HCT116 (cell line): ENCODE measurements around the gene PPP2R2D.

Experiments used
- ATF3 ChIP-seq: IDR thresholded peaks from 2 replicates; pipeline ENCODE4 v1.6.1; 2012
- CBX3 ChIP-seq: IDR thresholded peaks from 2 replicates; pipeline ENCODE4 v1.6.1; 2012; ENCODE audit warnings: low read depth
- CTCF ChIP-seq, 3 experiments: fragments of 200-600 bp in 1 of 3; sonication (generic) in 1 of 3; IDR thresholded peaks in 2 of 3; conservative IDR thresholded peaks in 1 of 3; 2 replicates each; pipeline ENCODE4 v1.5.1; 2012 to 2017; ENCODE audit warnings: low read depth in 2 of 3, low read length in 2 of 3, antibody characterized with exemption in 1 of 3, borderline replicate concordance in 1 of 3, control low read depth in 1 of 3, mild to moderate bottlenecking in 1 of 3, mixed read lengths in 1 of 3, mixed run types in 1 of 3, moderate library complexity in 1 of 3; ENCODE audit not compliant: insufficient read depth in 1 of 3
- ELF1 ChIP-seq: IDR thresholded peaks from 2 replicates; pipeline ENCODE4 v1.6.1; 2012; ENCODE audit warnings: low read depth, borderline replicate concordance
- EZH2 ChIP-seq: fragments of 200-600 bp; sonication (generic); IDR thresholded peaks from 2 replicates; pipeline ENCODE4 v1.6.1; 2017; ENCODE audit warnings: antibody characterized with exemption, mixed run types
- EZH2phosphoT487 ChIP-seq: fragments of 200-600 bp; IDR thresholded peaks from 2 replicates; pipeline ENCODE4 v1.6.1; 2018; ENCODE audit warnings: antibody characterized with exemption, borderline replicate concordance
- JUND ChIP-seq: IDR thresholded peaks from 2 replicates; pipeline ENCODE4 v1.6.1; 2012
- POLR2A ChIP-seq: IDR thresholded peaks from 2 replicates; pipeline ENCODE4 v1.7.0; 2011; ENCODE audit warnings: borderline replicate concordance; ENCODE audit not compliant: insufficient read depth, insufficient read length; ENCODE audit errors: extremely low read depth
- POLR2AphosphoS5 ChIP-seq: IDR thresholded peaks from 2 replicates; pipeline ENCODE4 v1.6.1; 2011; ENCODE audit warnings: mild to moderate bottlenecking, low read depth, low read length, moderate library complexity
- SIN3A ChIP-seq: IDR thresholded peaks from 2 replicates; pipeline ENCODE4 v1.6.1; 2012; ENCODE audit warnings: low read depth

- TF ChIP-seq EZH2 (no peak), CTCF (IDR thresholded peaks at IDR 0.05 in 2 of 3, conservative IDR thresholded peaks at IDR 0.05 in 1 of 3; ENCODE audit: borderline replicate concordance in 1 of 3, insufficient read depth in 1 of 3, low read depth in 2 of 3, low read length in 2 of 3) (no peak), POLR2A (no peak), ELF1 (no peak), SIN3A (no peak), CBX3 (no peak), POLR2AphosphoS5 (no peak), ATF3 (no peak), EZH2phosphoT487 (no peak), JUND (no peak)
These were observed 72.5 kb downstream of the PPP2R2D start for GRCh38 chr10:131973160-131973951.
